ENCODE measurements around the gene PTEN.

GRCh38 chr10:87974130-87974529 lies 110.7 kb downstream of the PTEN start:
- TF ChIP-seq CTCF (IDR thresholded peaks at IDR 0.05) = no peak
- no peak for TF ChIP-seq ZFX (IDR thresholded peaks at IDR 0.05; ENCODE audit: borderline replicate concordance)

Measured in 22Rv1 (cell line).